ENCODE data around the gene MACROD2. TPM values are rescaled to one million over a fixed set of nuclear protein-coding genes. Genes with fewer than 3 reads are reported as not detected.

The MACROD2 gene
- total and polyA plus RNA-seq, 2 experiments from 2014 or later, result 2.8 to 4.3 TPM

DNA sequence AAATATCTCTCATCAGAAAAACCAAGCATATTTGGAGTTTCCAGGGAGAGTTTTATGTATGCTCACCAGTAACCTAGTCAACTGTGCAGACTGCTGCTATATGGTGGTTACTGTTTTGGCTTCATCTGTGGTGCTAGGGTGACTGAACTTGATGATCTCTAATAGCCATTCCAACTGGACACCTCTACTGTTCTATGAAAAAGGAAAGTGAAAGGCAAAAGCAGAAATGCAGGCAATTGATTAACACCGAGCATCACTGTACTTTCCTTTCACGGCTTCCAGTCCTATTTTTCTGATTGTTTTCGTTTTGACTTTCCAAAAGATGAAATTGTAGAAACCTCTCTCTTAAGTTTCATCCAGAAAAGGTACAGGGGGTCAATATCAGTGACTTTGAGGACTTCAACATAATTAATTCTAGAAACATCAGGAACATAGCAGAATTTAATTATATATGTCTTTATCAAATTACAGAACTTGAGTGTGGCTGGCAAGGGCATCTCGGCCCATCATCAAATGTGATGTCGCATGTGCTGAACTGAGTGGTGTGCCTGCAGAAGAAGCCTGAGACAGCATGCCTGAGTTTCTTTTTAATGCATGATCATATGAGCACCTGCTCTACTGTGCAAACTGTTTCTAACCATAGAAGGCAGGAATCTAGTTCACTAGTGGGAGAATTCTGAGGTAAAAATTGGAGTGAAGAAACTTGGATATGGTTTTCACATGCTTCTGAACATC, 806.4 kb downstream of the MACROD2 start:
- TF ChIP-seq JUNB (IDR thresholded peaks at IDR 0.05; ENCODE audit: unreplicated experiment) (no peak), POLR2AphosphoS5 (IDR thresholded peaks at IDR 0.05; ENCODE audit: low read depth) (no peak), NANOG (IDR thresholded peaks at IDR 0.05; ENCODE audit: borderline replicate concordance) (no peak), ZNF114 (CRISPR knock-in tag; IDR thresholded peaks at IDR 0.05) (no peak), EZH2 (IDR thresholded peaks at IDR 0.05; ENCODE audit: low read depth, unreplicated experiment) (no peak), STAT1 (IDR thresholded peaks at IDR 0.05; ENCODE audit: unreplicated experiment) (no peak), EZH2phosphoT487 (IDR thresholded peaks at IDR 0.05; ENCODE audit: unreplicated experiment) (no peak), ZNF331 (CRISPR knock-in tag; IDR thresholded peaks at IDR 0.05; ENCODE audit: low read depth) (no peak), CREB1 (CRISPR knock-in tag; IDR thresholded peaks at IDR 0.05; ENCODE audit: low read depth) (no peak)
- TF ChIP-seq, protein P1, sequence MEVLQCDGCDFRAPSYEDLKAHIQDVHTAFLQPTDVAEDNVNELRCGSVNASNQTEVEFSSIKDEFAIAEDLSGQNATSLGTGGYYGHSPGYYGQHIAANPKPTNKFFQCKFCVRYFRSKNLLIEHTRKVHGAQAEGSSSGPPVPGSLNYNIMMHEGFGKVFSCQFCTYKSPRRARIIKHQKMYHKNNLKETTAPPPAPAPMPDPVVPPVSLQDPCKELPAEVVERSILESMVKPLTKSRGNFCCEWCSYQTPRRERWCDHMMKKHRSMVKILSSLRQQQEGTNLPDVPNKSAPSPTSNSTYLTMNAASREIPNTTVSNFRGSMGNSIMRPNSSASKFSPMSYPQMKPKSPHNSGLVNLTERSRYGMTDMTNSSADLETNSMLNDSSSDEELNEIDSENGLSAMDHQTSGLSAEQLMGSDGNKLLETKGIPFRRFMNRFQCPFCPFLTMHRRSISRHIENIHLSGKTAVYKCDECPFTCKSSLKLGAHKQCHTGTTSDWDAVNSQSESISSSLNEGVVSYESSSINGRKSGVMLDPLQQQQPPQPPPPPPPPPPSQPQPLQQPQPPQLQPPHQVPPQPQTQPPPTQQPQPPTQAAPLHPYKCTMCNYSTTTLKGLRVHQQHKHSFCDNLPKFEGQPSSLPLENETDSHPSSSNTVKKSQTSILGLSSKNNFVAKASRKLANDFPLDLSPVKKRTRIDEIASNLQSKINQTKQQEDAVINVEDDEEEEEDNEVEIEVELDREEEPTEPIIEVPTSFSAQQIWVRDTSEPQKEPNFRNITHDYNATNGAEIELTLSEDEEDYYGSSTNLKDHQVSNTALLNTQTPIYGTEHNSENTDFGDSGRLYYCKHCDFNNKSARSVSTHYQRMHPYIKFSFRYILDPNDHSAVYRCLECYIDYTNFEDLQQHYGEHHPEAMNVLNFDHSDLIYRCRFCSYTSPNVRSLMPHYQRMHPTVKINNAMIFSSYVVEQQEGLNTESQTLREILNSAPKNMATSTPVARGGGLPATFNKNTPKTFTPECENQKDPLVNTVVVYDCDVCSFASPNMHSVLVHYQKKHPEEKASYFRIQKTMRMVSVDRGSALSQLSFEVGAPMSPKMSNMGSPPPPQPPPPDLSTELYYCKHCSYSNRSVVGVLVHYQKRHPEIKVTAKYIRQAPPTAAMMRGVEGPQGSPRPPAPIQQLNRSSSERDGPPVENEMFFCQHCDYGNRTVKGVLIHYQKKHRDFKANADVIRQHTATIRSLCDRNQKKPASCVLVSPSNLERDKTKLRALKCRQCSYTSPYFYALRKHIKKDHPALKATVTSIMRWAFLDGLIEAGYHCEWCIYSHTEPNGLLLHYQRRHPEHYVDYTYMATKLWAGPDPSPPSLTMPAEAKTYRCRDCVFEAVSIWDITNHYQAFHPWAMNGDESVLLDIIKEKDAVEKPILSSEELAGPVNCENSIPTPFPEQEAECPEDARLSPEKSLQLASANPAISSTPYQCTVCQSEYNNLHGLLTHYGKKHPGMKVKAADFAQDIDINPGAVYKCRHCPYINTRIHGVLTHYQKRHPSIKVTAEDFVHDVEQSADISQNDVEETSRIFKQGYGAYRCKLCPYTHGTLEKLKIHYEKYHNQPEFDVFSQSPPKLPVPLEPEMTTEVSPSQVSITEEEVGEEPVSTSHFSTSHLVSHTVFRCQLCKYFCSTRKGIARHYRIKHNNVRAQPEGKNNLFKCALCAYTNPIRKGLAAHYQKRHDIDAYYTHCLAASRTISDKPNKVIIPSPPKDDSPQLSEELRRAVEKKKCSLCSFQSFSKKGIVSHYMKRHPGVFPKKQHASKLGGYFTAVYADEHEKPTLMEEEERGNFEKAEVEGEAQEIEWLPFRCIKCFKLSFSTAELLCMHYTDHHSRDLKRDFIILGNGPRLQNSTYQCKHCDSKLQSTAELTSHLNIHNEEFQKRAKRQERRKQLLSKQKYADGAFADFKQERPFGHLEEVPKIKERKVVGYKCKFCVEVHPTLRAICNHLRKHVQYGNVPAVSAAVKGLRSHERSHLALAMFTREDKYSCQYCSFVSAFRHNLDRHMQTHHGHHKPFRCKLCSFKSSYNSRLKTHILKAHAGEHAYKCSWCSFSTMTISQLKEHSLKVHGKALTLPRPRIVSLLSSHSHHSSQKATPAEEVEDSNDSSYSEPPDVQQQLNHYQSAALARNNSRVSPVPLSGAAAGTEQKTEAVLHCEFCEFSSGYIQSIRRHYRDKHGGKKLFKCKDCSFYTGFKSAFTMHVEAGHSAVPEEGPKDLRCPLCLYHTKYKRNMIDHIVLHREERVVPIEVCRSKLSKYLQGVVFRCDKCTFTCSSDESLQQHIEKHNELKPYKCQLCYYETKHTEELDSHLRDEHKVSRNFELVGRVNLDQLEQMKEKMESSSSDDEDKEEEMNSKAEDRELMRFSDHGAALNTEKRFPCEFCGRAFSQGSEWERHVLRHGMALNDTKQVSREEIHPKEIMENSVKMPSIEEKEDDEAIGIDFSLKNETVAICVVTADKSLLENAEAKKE (CRISPR knock-in tag; IDR thresholded peaks at IDR 0.05), result no peak
- TF ChIP-seq, protein P2, sequence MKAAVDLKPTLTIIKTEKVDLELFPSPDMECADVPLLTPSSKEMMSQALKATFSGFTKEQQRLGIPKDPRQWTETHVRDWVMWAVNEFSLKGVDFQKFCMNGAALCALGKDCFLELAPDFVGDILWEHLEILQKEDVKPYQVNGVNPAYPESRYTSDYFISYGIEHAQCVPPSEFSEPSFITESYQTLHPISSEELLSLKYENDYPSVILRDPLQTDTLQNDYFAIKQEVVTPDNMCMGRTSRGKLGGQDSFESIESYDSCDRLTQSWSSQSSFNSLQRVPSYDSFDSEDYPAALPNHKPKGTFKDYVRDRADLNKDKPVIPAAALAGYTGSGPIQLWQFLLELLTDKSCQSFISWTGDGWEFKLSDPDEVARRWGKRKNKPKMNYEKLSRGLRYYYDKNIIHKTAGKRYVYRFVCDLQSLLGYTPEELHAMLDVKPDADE (IDR thresholded peaks at IDR 0.05), result no peak
- TF ChIP-seq, protein P3, sequence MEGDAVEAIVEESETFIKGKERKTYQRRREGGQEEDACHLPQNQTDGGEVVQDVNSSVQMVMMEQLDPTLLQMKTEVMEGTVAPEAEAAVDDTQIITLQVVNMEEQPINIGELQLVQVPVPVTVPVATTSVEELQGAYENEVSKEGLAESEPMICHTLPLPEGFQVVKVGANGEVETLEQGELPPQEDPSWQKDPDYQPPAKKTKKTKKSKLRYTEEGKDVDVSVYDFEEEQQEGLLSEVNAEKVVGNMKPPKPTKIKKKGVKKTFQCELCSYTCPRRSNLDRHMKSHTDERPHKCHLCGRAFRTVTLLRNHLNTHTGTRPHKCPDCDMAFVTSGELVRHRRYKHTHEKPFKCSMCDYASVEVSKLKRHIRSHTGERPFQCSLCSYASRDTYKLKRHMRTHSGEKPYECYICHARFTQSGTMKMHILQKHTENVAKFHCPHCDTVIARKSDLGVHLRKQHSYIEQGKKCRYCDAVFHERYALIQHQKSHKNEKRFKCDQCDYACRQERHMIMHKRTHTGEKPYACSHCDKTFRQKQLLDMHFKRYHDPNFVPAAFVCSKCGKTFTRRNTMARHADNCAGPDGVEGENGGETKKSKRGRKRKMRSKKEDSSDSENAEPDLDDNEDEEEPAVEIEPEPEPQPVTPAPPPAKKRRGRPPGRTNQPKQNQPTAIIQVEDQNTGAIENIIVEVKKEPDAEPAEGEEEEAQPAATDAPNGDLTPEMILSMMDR (conservative IDR thresholded peaks at IDR 0.05; ENCODE audit: low read depth in 2 of 2), result no peak
- TF ChIP-seq, protein P4, sequence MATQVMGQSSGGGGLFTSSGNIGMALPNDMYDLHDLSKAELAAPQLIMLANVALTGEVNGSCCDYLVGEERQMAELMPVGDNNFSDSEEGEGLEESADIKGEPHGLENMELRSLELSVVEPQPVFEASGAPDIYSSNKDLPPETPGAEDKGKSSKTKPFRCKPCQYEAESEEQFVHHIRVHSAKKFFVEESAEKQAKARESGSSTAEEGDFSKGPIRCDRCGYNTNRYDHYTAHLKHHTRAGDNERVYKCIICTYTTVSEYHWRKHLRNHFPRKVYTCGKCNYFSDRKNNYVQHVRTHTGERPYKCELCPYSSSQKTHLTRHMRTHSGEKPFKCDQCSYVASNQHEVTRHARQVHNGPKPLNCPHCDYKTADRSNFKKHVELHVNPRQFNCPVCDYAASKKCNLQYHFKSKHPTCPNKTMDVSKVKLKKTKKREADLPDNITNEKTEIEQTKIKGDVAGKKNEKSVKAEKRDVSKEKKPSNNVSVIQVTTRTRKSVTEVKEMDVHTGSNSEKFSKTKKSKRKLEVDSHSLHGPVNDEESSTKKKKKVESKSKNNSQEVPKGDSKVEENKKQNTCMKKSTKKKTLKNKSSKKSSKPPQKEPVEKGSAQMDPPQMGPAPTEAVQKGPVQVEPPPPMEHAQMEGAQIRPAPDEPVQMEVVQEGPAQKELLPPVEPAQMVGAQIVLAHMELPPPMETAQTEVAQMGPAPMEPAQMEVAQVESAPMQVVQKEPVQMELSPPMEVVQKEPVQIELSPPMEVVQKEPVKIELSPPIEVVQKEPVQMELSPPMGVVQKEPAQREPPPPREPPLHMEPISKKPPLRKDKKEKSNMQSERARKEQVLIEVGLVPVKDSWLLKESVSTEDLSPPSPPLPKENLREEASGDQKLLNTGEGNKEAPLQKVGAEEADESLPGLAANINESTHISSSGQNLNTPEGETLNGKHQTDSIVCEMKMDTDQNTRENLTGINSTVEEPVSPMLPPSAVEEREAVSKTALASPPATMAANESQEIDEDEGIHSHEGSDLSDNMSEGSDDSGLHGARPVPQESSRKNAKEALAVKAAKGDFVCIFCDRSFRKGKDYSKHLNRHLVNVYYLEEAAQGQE (IDR thresholded peaks at IDR 0.05; ENCODE audit: unreplicated experiment), result no peak
- H3K36me3 Mint-ChIP-seq (ENCODE audit: low read depth), result no peaks in the 10 kb centered on the region
- no peak overlapping the region for H3K4me3 ChIP-seq
- peaks cover 2% of the 10 kb centered on the region; the same call in 2 of the 3 replicates for H3K4me1 Mint-ChIP-seq
- no peaks in the 10 kb centered on the region for H3K79me2 ChIP-seq (replicated peaks; ENCODE audit: insufficient read depth)
- H3K27ac Mint-ChIP-seq, result no peak overlapping the region
- ATAC-seq (no peak), DNase-seq (ENCODE audit: low spot score) (no peak)
- no peak overlapping the region for H2AFZ ChIP-seq
- H3K9me3 Mint-ChIP-seq, result peaks cover 5% of the 10 kb centered on the region; the same call in 2 of the 3 replicates
- H3F3A ChIP-seq (replicated peaks; ENCODE audit: low read depth), result no peaks in the 10 kb centered on the region
- H3K4me1 ChIP-seq (ENCODE audit: insufficient read depth), result no peaks in the 10 kb centered on the region
- no peaks in the 10 kb centered on the region for H3K27me3 ChIP-seq (ENCODE audit: insufficient read depth)
- no peaks in the 10 kb centered on the region; the same call in 1 of the 2 replicates for H3K9me2 ChIP-seq (ENCODE audit: insufficient read depth)
- H3K27ac ChIP-seq (ENCODE audit: low read depth), result no peak overlapping the region
- H4K20me1 ChIP-seq (replicated peaks; ENCODE audit: insufficient read depth), result no peaks in the 10 kb centered on the region
- no peaks in the 10 kb centered on the region for H3K27me3 Mint-ChIP-seq (ENCODE audit: insufficient read depth, low read depth, poor library complexity)
- no peak overlapping the region for H3K4me2 ChIP-seq
- H3K36me3 ChIP-seq (ENCODE audit: insufficient read depth), result no peaks in the 10 kb centered on the region
- no peak overlapping the region for H3K4me3 Mint-ChIP-seq

Data from GM23338 (cell line).